OCI-LY7 (cell line): ENCODE data around the gene ZNF582. TPM values are rescaled to one million over a fixed set of nuclear protein-coding genes. Genes with fewer than 3 reads are reported as not detected.

Experiments
- BruUV-seq: library from RNA; stranded (reverse); fragments of 400-500 nt; replicated peaks from 2 replicates; lab custom pipeline; 2021; lab: Mats Ljungman, UMichigan
- CTCF ChIA-PET: fragments of 300-600 bp; sonication (Branson Sonifier 250); formaldehyde crosslinking; loops from one replicate; lab custom pipeline; 2022; ENCODE audit warnings: antibody characterized with exemption; ENCODE audit not compliant: unreplicated experiment; lab: Charles Lee
- POLR2A ChIA-PET: fragments of 300-600 bp; sonication (Branson Sonifier 250); formaldehyde crosslinking; loops from one replicate; lab custom pipeline; 2022; ENCODE audit warnings: antibody characterized with exemption; lab: Charles Lee
- DNase-seq: peaks from one replicate; pipeline ENCODE4 v3.0.0-alpha.2; 2015; ENCODE audit warnings: low spot score
- H2AFZ ChIP-seq: fragments of 200-600 bp; sonication (generic), shearing (Covaris generic); 2 replicates; pipeline ENCODE4 v1.6.1; 2014; ENCODE audit warnings: mild to moderate bottlenecking, antibody characterized with exemption, low read length, moderate library complexity
- H3K27ac ChIP-seq: fragments of 200-600 bp; sonication (generic); 2 replicates; pipeline ENCODE4 v1.5.1; 2014; ENCODE audit warnings: mixed run types, low read depth, mild to moderate bottlenecking, moderate library complexity, low read length, inconsistent platforms; ENCODE audit not compliant: poor library complexity, severe bottlenecking
- H3K36me3 ChIP-seq: fragments of 200-600 bp; sonication (generic); 2 replicates; pipeline ENCODE4 v1.6.1; 2014; ENCODE audit warnings: mild to moderate bottlenecking, antibody characterized with exemption, low read length, moderate library complexity, mixed read lengths; ENCODE audit not compliant: insufficient read depth
- H3K4me1 ChIP-seq: fragments of 200-600 bp; sonication (generic); 2 replicates; pipeline ENCODE4 v1.5.1; 2014; ENCODE audit warnings: mild to moderate bottlenecking, low read length; ENCODE audit not compliant: insufficient read depth, poor library complexity, severe bottlenecking
- H3K4me2 ChIP-seq: fragments of 200-600 bp; sonication (generic); 2 replicates; pipeline ENCODE4 v1.6.1; 2014; ENCODE audit warnings: mild to moderate bottlenecking, low read length
- H3K4me3 ChIP-seq: fragments of 200-600 bp; sonication (generic); 2 replicates; pipeline ENCODE4 v1.5.1; 2014; ENCODE audit warnings: mild to moderate bottlenecking, low read depth, low read length; ENCODE audit not compliant: poor library complexity, severe bottlenecking
- H3K79me2 ChIP-seq: fragments of 200-600 bp; sonication (generic); 2 replicates; pipeline ENCODE4 v1.6.1; 2016; ENCODE audit warnings: low read depth, mild to moderate bottlenecking, low read length, moderate library complexity, mixed read lengths; ENCODE audit not compliant: insufficient read depth
- H3K9me2 ChIP-seq: fragments of 200-600 bp; sonication (generic); 2 replicates; pipeline ENCODE4 v1.6.1; 2016; ENCODE audit warnings: mild to moderate bottlenecking, low read length, mixed read lengths; ENCODE audit not compliant: insufficient read depth
- H3K9me3 ChIP-seq: fragments of 200-600 bp; sonication (generic); 2 replicates; pipeline ENCODE4 v1.6.1; 2014; ENCODE audit warnings: mild to moderate bottlenecking, mixed run types, low read length, mixed read lengths
- H4K20me1 ChIP-seq: fragments of 200-600 bp; sonication (generic); 2 replicates; pipeline ENCODE4 v1.6.1; 2014; ENCODE audit warnings: mild to moderate bottlenecking, antibody characterized with exemption, low read length, moderate library complexity, mixed read lengths; ENCODE audit not compliant: insufficient read depth
- EZH2phosphoT487 ChIP-seq: fragments of 200-600 bp; sonication (generic); IDR thresholded peaks from 2 replicates; pipeline ENCODE4 v1.6.1; 2018; ENCODE audit warnings: low read depth, borderline replicate concordance, mild to moderate bottlenecking, mixed run types, antibody characterized with exemption, low read length, moderate library complexity, mixed read lengths
- intact Hi-C: fragments of 100-400 bp; cut with micrococcal nuclease; formaldehyde crosslinking; loops from one replicate; pipeline ENCODE4 v1.10.0; 2022; ENCODE audit not compliant: unreplicated experiment
- total RNA-seq, 2 experiments: library from RNA; depleted of rRNA in 1 of 2; stranded (reverse); fragments of >200 nt in 1 of 2; shearing (Covaris generic) in 1 of 2; gene quantifications; 2 replicates each; pipeline ENCODE4 v1.2.3, GENCODE V29; 2014 to 2022
- TF ChIP-seq, protein P1 (sequence below): fragments of 200-600 bp; sonication (generic); conservative IDR thresholded peaks from 2 replicates; pipeline ENCODE4 v1.5.1; 2014; ENCODE audit warnings: mild to moderate bottlenecking, antibody characterized with exemption, low read length, moderate library complexity, mixed read lengths

Gene ZNF582
- total RNA-seq, 2 experiments from 2014 or later, result not detected

DNA sequence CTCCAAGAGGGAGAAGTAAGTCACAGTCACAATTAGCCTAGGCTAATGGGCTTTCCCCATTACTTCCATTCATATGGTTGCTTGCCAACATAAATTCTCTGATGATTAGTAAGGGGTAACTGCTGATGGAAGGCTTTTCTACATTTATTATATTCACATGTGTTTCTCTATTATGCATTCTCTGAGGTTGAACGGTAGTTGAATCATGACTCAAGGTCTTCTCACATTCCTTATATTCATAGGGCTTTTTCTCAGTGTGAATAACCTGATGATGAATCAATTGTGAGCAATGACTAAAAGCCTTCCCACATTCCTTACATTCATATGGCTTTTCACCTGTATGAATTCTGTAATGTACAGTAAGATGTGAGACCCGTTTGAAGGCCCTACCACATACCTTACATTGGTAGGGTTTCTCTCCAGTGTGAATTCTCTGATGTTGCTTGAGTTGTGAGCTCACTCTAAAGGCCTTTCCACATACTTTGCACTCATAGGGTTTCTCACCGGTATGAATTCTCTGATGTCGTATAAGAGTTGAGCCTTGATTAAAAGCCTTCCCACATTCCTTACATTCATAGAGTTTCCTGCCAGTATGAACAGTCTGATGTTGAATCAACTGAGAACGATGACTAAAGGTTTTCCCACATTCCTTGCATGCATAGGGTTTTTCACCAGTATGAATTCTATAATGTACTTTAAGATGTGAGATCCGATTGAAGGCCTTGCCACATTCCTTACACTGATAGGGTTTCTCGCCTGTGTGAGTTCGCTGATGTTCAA lies 9.3 kb downstream of the ZNF582 start:
- Histone ChIP-seq H3K4me1 (no peaks in the 10 kb centered on the region), H3K27ac (no peak overlapping the region), H3K36me3 (no peaks in the 10 kb centered on the region), H3K4me3 (no peak overlapping the region), H3K9me3 (no peaks in the 10 kb centered on the region), H3K9me2 (no peaks in the 10 kb centered on the region), H3K4me2 (no peak overlapping the region), H3K79me2 (no peaks in the 10 kb centered on the region), H2AFZ (no peak overlapping the region), H4K20me1 (no peaks in the 10 kb centered on the region)
- ChIA-PET CTCF (no interaction called here), POLR2A (no interaction called here)
- no peak for DNase-seq
- no peak for TF ChIP-seq EZH2phosphoT487
- TF ChIP-seq, protein P1, sequence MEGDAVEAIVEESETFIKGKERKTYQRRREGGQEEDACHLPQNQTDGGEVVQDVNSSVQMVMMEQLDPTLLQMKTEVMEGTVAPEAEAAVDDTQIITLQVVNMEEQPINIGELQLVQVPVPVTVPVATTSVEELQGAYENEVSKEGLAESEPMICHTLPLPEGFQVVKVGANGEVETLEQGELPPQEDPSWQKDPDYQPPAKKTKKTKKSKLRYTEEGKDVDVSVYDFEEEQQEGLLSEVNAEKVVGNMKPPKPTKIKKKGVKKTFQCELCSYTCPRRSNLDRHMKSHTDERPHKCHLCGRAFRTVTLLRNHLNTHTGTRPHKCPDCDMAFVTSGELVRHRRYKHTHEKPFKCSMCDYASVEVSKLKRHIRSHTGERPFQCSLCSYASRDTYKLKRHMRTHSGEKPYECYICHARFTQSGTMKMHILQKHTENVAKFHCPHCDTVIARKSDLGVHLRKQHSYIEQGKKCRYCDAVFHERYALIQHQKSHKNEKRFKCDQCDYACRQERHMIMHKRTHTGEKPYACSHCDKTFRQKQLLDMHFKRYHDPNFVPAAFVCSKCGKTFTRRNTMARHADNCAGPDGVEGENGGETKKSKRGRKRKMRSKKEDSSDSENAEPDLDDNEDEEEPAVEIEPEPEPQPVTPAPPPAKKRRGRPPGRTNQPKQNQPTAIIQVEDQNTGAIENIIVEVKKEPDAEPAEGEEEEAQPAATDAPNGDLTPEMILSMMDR, result no peak
- no TSS peak for BruUV-seq
- intact Hi-C loops, result no loop called here

DNA sequence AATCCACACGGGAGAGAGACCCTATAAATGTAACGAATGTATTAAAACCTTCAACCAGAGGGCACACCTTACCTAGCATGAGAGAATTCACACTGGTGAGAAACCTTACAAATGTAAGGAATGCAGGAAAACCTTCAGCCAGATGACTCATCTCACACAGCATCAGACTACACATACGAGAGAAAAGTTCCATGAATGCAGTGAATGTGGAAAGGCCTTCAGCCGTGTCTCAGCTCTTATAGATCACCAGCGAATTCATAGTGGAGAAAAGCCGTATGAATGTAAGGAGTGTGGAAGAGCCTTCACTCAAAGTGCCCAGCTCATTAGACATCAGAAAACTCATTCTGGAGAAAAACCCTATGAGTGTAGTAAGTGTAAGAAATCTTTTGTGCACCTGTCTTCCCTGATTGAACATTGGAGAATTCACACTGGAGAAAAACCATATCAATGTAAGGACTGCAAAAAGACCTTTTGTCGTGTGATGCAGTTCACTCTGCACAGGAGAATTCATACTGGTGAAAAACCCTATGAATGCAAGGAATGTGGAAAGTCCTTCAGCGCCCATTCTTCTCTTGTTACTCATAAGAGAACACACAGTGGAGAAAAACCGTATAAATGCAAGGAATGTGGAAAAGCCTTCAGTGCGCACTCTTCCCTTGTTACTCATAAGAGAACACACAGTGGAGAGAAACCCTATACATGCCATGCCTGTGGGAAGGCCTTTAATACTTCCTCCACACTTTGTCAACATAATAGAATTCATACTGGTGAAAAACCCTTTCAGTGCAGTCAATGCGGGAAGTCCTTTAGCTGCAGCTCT lies 16.0 kb downstream of the ZNF582 start:
- H2AFZ ChIP-seq, result no peak overlapping the region
- DNase-seq, result no peak
- BruUV-seq, result no TSS peak
- H3K9me3 ChIP-seq, result no peaks in the 10 kb centered on the region
- no peak overlapping the region for H3K27ac ChIP-seq
- H3K36me3 ChIP-seq, result no peaks in the 10 kb centered on the region
- no peaks in the 10 kb centered on the region for H3K79me2 ChIP-seq
- TF ChIP-seq, protein P1, result no peak
- ChIA-PET CTCF (no interaction called here), POLR2A (no interaction called here)
- H3K4me3 ChIP-seq, result no peak overlapping the region
- H3K4me2 ChIP-seq, result no peak overlapping the region
- no peaks in the 10 kb centered on the region for H4K20me1 ChIP-seq
- no peaks in the 10 kb centered on the region for H3K9me2 ChIP-seq
- no peaks in the 10 kb centered on the region for H3K4me1 ChIP-seq
- intact Hi-C loops, result no loop called here

DNA sequence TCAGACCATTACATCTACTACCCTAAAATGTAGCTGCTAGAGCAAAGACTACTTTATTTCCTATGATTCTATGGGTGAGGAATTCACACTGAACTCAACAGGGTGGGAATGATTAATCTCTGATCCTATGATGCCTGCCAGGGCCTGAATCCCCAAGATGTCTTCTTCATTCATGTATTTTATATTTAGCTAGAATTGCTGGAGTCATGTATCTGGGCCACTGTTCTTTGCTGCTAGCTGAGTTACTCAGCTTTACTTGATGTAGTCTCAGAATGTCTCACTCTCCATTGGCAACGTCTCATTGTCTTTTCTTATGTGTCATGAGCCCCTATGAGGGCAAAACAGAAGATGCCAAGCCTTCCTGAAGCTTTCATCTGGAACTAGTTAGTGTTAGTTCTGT lies 21.1 kb downstream of the ZNF582 start:
- no peaks in the 10 kb centered on the region for H3K9me3 ChIP-seq
- intact Hi-C loops, result no loop called here

More for the DNA sequence above, 21.1 kb downstream of the ZNF582 start:
- Histone ChIP-seq H3K27ac (no peak overlapping the region), H3K4me1 (no peaks in the 10 kb centered on the region), H3K36me3 (no peaks in the 10 kb centered on the region), H3K79me2 (no peaks in the 10 kb centered on the region), H2AFZ (no peak overlapping the region), H3K9me2 (no peaks in the 10 kb centered on the region), H4K20me1 (no peaks in the 10 kb centered on the region), H3K4me2 (no peak overlapping the region), H3K4me3 (no peak overlapping the region)
- ChIA-PET POLR2A (no interaction called here), CTCF (no interaction called here)
- no peak for DNase-seq
- TF ChIP-seq EZH2phosphoT487, result no peak
- TF ChIP-seq, protein P1, result no peak
- no TSS peak for BruUV-seq
